ENCODE results near the gene UQCRC1.

The UQCRC1 gene

DNA sequence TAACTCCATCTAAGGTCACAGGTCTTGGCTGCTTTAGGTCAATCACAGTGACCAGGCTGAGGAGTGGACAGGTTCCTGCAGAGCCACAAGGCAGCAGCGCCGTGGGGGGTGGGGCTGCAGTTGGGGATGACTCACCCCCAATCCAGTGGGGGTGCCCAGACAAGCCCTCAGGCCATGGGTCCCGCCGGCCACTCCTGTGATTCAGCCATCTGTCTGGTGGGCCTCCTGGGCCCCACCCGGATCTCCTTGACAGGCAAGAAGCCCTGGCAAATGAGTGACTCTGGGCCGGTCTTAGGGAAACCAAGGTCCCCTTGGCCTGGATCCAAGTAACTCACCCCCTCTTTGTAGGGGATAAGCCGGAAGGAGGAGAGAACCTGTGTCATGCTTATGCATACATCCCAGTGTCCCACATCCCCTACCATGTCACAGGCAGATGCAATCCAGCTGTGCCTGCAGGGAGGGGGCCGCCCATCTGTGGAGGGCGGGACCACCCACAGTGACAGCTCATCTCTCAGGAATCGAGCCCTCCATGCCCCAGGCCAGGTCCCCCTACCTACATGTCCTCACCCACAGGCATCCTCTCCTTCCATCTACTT, 13.8 kb downstream of the UQCRC1 start:
- TF ChIP-seq, protein P1, sequence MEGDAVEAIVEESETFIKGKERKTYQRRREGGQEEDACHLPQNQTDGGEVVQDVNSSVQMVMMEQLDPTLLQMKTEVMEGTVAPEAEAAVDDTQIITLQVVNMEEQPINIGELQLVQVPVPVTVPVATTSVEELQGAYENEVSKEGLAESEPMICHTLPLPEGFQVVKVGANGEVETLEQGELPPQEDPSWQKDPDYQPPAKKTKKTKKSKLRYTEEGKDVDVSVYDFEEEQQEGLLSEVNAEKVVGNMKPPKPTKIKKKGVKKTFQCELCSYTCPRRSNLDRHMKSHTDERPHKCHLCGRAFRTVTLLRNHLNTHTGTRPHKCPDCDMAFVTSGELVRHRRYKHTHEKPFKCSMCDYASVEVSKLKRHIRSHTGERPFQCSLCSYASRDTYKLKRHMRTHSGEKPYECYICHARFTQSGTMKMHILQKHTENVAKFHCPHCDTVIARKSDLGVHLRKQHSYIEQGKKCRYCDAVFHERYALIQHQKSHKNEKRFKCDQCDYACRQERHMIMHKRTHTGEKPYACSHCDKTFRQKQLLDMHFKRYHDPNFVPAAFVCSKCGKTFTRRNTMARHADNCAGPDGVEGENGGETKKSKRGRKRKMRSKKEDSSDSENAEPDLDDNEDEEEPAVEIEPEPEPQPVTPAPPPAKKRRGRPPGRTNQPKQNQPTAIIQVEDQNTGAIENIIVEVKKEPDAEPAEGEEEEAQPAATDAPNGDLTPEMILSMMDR (IDR thresholded peaks at IDR 0.05; ENCODE audit: insufficient read depth, low read depth, low read length, missing control alignments): no peak
- peak; percentile 96 for DNase-seq (ENCODE audit: low read depth)
- H3K4me3 ChIP-seq (ENCODE audit: low read length): peak overlapping the region; percentile 77

GRCh38 chr3:48595075-48595525, 14.3 kb downstream of the UQCRC1 start, which contains the start of gene COL7A1:
Gene COL7A1 (minus strand): TSS chr3:48595329. CDS start chr3:48595159, 170 bp downstream.
- H3K4me3 ChIP-seq (ENCODE audit: low read length): peak within 1 kb of the TSS; percentile 77

GRCh38 chr3:48594417-48595049, 14.9 kb downstream of the UQCRC1 start:
- peak overlapping the region; percentile 77 for H3K4me3 ChIP-seq (ENCODE audit: low read length)
- DNase-seq (ENCODE audit: low read depth): peak; percentile 37
- TF ChIP-seq, protein P1 (IDR thresholded peaks at IDR 0.05; ENCODE audit: insufficient read depth, low read depth, low read length, missing control alignments): no peak

More at GRCh38 chr3:48595075-48595525, 14.3 kb downstream of the UQCRC1 start, which contains the start of gene COL7A1:
- TF ChIP-seq, protein P1 (IDR thresholded peaks at IDR 0.05; ENCODE audit: insufficient read depth, low read depth, low read length, missing control alignments): no peak
- peak; percentile 77 for DNase-seq (ENCODE audit: low read depth)

- TF ChIP-seq, protein P1 (IDR thresholded peaks at IDR 0.05; ENCODE audit: insufficient read depth, low read depth, low read length, missing control alignments): no peak
- DNase-seq (ENCODE audit: low read depth): no peak
- H3K4me3 ChIP-seq (ENCODE audit: low read length): peak overlapping the region; percentile 77
These were observed 16.1 kb downstream of the UQCRC1 start for GRCh38 chr3:48593337-48593736.

DNA sequence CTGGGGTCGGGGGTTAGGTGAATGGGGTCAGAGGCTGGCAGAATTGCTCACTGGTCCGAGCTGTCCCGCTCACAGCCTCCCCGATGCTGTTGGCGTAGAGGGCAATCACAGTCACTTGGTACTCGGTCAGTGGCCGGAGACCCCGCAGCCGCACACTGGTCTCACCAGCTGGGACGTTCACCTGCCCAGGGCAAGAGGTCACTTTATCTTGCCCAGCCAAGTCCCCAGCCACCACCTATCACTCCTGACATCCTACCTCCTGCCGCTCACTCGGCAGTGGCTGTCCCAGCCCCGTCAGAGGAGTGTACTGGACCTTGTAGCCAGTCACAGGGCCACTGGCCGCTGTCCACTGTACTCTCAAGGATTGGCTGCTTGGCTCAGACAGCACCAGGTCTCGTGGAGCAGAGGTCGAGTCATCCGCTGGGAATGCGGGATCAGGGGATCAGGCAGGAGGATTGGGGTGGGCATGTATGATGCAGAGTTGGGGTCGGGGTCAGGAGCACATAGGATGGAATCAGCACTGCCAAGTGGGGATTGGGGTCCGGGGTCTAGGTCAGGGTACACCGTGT, 16.8 kb downstream of the UQCRC1 start:
- TF ChIP-seq, protein P1 (IDR thresholded peaks at IDR 0.05; ENCODE audit: insufficient read depth, low read depth, low read length, missing control alignments): no peak
- no peak for DNase-seq (ENCODE audit: low read depth)
- peak overlapping the region; percentile 77 for H3K4me3 ChIP-seq (ENCODE audit: low read length)

GRCh38 chr3:48591886-48592518, 17.4 kb downstream of the UQCRC1 start:
- H3K4me3 ChIP-seq (ENCODE audit: low read length): peak overlapping the region; percentile 77
- TF ChIP-seq, protein P1 (IDR thresholded peaks at IDR 0.05; ENCODE audit: insufficient read depth, low read depth, low read length, missing control alignments): no peak
- DNase-seq (ENCODE audit: low read depth): no peak

Data from epithelial cell of esophagus (primary cell).